ENCODE results near the gene SLC25A31. TPM values are rescaled to one million over a fixed set of nuclear protein-coding genes. Genes with fewer than 3 reads are reported as not detected.

The SLC25A31 gene
- total and polyA plus RNA-seq, 2 experiments from 2014 or later: not detected

- ATAC-seq (peak; percentile 59), DNase-seq (ENCODE audit: low spot score) (peak; percentile 73)
- H3F3A ChIP-seq (replicated peaks; ENCODE audit: low read depth): 0 out of 2 replicates have a peak, but pooled peaks cover 7% of the 10 kb centered on the region
- H3K27me3 ChIP-seq (ENCODE audit: insufficient read depth): peaks cover 55% of the 10 kb centered on the region
- peak overlapping the region; percentile 69 for H3K4me3 ChIP-seq
- peak overlapping the region; percentile 87 for H2AFZ ChIP-seq
- H3K4me1 ChIP-seq (ENCODE audit: insufficient read depth): peaks cover 13% of the 10 kb centered on the region; the same call in 1 of the 2 replicates
- Mint-ChIP-seq H3K4me3 (peak overlapping the region; percentile 87), H3K27ac (no peak overlapping the region), H3K36me3 (ENCODE audit: low read depth) (peaks cover 4% of the 10 kb centered on the region; the same call in 1 of the 3 replicates), H3K27me3 (ENCODE audit: insufficient read depth, low read depth, poor library complexity) (peaks cover 30% of the 10 kb centered on the region), H3K9me3 (peaks cover 7% of the 10 kb centered on the region), H3K4me1 (peaks cover 30% of the 10 kb centered on the region)
- no peak overlapping the region for H3K27ac ChIP-seq (ENCODE audit: low read depth)
- H3K79me2 ChIP-seq (replicated peaks; ENCODE audit: insufficient read depth): no peaks in the 10 kb centered on the region
- H3K9me2 ChIP-seq (ENCODE audit: insufficient read depth): no peaks in the 10 kb centered on the region
- no peaks in the 10 kb centered on the region for H4K20me1 ChIP-seq (replicated peaks; ENCODE audit: insufficient read depth)
- H3K4me2 ChIP-seq: peak overlapping the region; percentile 92
- no peaks in the 10 kb centered on the region for H3K36me3 ChIP-seq (ENCODE audit: insufficient read depth)
- TF ChIP-seq POLR2AphosphoS5 (IDR thresholded peaks at IDR 0.05; ENCODE audit: low read depth): no peak
- TF ChIP-seq EZH2 (IDR thresholded peaks at IDR 0.05; ENCODE audit: low read depth, unreplicated experiment): peak; percentile 27
Observed at GRCh38 chr4:127781300-127782024, 51.3 kb downstream of the SLC25A31 start.

- peak; percentile 91 for DNase-seq (ENCODE audit: low spot score)
- ATAC-seq: no peak; the same call in 2 of the 3 replicates
- Mint-ChIP-seq H3K4me1 (peaks cover 27% of the 10 kb centered on the region), H3K36me3 (ENCODE audit: low read depth) (peaks cover 4% of the 10 kb centered on the region; the same call in 1 of the 3 replicates), H3K4me3 (peak overlapping the region; percentile 87), H3K27ac (no peak overlapping the region), H3K9me3 (peaks cover 7% of the 10 kb centered on the region), H3K27me3 (ENCODE audit: insufficient read depth, low read depth, poor library complexity) (peaks cover 30% of the 10 kb centered on the region)
- H3K4me1 ChIP-seq (ENCODE audit: insufficient read depth): peaks cover 13% of the 10 kb centered on the region; the same call in 1 of the 2 replicates
- H3K79me2 ChIP-seq (replicated peaks; ENCODE audit: insufficient read depth): no peaks in the 10 kb centered on the region
- 0 out of 2 replicates have a peak, but pooled peaks cover 7% of the 10 kb centered on the region for H3F3A ChIP-seq (replicated peaks; ENCODE audit: low read depth)
- no peaks in the 10 kb centered on the region for H3K36me3 ChIP-seq (ENCODE audit: insufficient read depth)
- H3K4me2 ChIP-seq: peak overlapping the region; percentile 92
- H3K9me2 ChIP-seq (ENCODE audit: insufficient read depth): no peaks in the 10 kb centered on the region
- no peak overlapping the region for H3K27ac ChIP-seq (ENCODE audit: low read depth)
- no peaks in the 10 kb centered on the region for H4K20me1 ChIP-seq (replicated peaks; ENCODE audit: insufficient read depth)
- peaks cover 55% of the 10 kb centered on the region for H3K27me3 ChIP-seq (ENCODE audit: insufficient read depth)
- peak overlapping the region; percentile 69 for H3K4me3 ChIP-seq
- peak overlapping the region; percentile 87 for H2AFZ ChIP-seq
- TF ChIP-seq ZNF114 (CRISPR knock-in tag; IDR thresholded peaks at IDR 0.05) (no peak), STAT1 (IDR thresholded peaks at IDR 0.05; ENCODE audit: unreplicated experiment) (no peak), REST (IDR thresholded peaks at IDR 0.05; ENCODE audit: unreplicated experiment) (no peak), ZNF462 (CRISPR knock-in tag; IDR thresholded peaks at IDR 0.05) (no peak), EZH2 (IDR thresholded peaks at IDR 0.05; ENCODE audit: low read depth, unreplicated experiment) (no peak), ZNF331 (CRISPR knock-in tag; IDR thresholded peaks at IDR 0.05; ENCODE audit: low read depth) (no peak), NANOG (IDR thresholded peaks at IDR 0.05; ENCODE audit: borderline replicate concordance) (no peak), EZH2phosphoT487 (IDR thresholded peaks at IDR 0.05; ENCODE audit: unreplicated experiment) (no peak), CREB1 (CRISPR knock-in tag; IDR thresholded peaks at IDR 0.05; ENCODE audit: low read depth) (no peak)
Observed at GRCh38 chr4:127782025-127782274, 51.8 kb downstream of the SLC25A31 start.
